Keratinocyte (primary cell): ENCODE results near the gene KPNA1. TPM values are rescaled to one million over a fixed set of nuclear protein-coding genes. Genes with fewer than 3 reads are reported as not detected.

Source experiments
- DNase-seq: peaks from one replicate; pipeline ENCODE4 v3.0.0-alpha.2; 2011; ENCODE audit warnings: low read depth, missing footprints, low spot score
- FAIRE-seq: peaks from 2 replicates; lab custom pipeline; 2011; peaks lifted over from hg19 to GRCh38; lab: Jason Lieb, UNC
- H2AFZ ChIP-seq: 2 replicates; pipeline ENCODE4 v1.6.0; 2012; ENCODE audit warnings: low read length, control low read depth, inconsistent platforms; ENCODE audit not compliant: control insufficient read depth
- H3K27ac ChIP-seq: 2 replicates; pipeline ENCODE4 v1.5.1; 2011; ENCODE audit warnings: low read length; ENCODE audit not compliant: control insufficient read depth, insufficient read depth
- H3K27me3 ChIP-seq: 3 replicates; pipeline ENCODE4 v1.6.0; 2011; ENCODE audit warnings: low read length; ENCODE audit not compliant: control insufficient read depth, insufficient read depth; ENCODE audit errors: extremely low read depth
- H3K36me3 ChIP-seq, 2 experiments: 2 replicates in 1 of 2; 3 replicates in 1 of 2; pipeline ENCODE4 v1.5.1; 2011; ENCODE audit warnings: low read length in 2 of 2, mild to moderate bottlenecking in 1 of 2; ENCODE audit not compliant: control insufficient read depth in 2 of 2, insufficient read depth in 2 of 2; ENCODE audit errors: extremely low read depth in 1 of 2
- H3K4me1 ChIP-seq: 3 replicates; pipeline ENCODE4 v1.5.1; 2011; ENCODE audit warnings: low read length; ENCODE audit not compliant: control insufficient read depth, insufficient read depth; ENCODE audit errors: extremely low read depth
- H3K4me2 ChIP-seq: 3 replicates; pipeline ENCODE4 v1.6.0; 2011; ENCODE audit warnings: low read depth, low read length; ENCODE audit not compliant: control insufficient read depth, insufficient read depth; ENCODE audit errors: extremely low read depth
- H3K4me3 ChIP-seq, 3 experiments: fragments of 200-600 bp in 1 of 3; sonication (generic) in 1 of 3; 2 replicates in 2 of 3; 3 replicates in 1 of 3; pipeline ENCODE4 v1.5.1; 2011 to 2016; ENCODE audit warnings: low read length in 3 of 3, mild to moderate bottlenecking in 3 of 3, control low read depth in 2 of 3, inconsistent platforms in 1 of 3, low read depth in 1 of 3, mixed read lengths in 1 of 3, mixed run types in 1 of 3, moderate library complexity in 1 of 3; ENCODE audit not compliant: control insufficient read depth in 2 of 3, insufficient read depth in 2 of 3; ENCODE audit errors: extremely low read depth in 1 of 3
- H3K79me2 ChIP-seq: 2 replicates; pipeline ENCODE4 v1.6.0; 2012; ENCODE audit warnings: low read length; ENCODE audit not compliant: control insufficient read depth, insufficient read depth
- H3K9ac ChIP-seq: 3 replicates; pipeline ENCODE4 v1.6.0; 2011; ENCODE audit warnings: low read length; ENCODE audit not compliant: control insufficient read depth, insufficient read depth; ENCODE audit errors: extremely low read depth
- H3K9me1 ChIP-seq: 3 replicates; pipeline ENCODE4 v1.6.0; 2011; ENCODE audit warnings: low read length; ENCODE audit not compliant: control insufficient read depth, insufficient read depth; ENCODE audit errors: extremely low read depth
- H3K9me3 ChIP-seq: 2 replicates; pipeline ENCODE4 v1.5.1; 2012; ENCODE audit warnings: low read depth, low read length; ENCODE audit not compliant: control insufficient read depth
- H4K20me1 ChIP-seq: 3 replicates; pipeline ENCODE4 v1.6.0; 2011; ENCODE audit warnings: low read length; ENCODE audit not compliant: control insufficient read depth, insufficient read depth; ENCODE audit errors: extremely low read depth
- CTCF ChIP-seq, 3 experiments: IDR thresholded peaks in 1 of 3; conservative IDR thresholded peaks in 1 of 3; optimal IDR thresholded peaks in 1 of 3; 2 replicates in 2 of 3; 3 replicates in 1 of 3; pipeline versions ENCODE3 to v1.5.1; 2011; ENCODE audit warnings: low read length in 3 of 3, mild to moderate bottlenecking in 3 of 3, moderate library complexity in 2 of 3, control low read depth in 1 of 3, inconsistent platforms in 1 of 3; ENCODE audit not compliant: insufficient read depth in 2 of 3; ENCODE audit errors: extremely low read depth in 1 of 3
- EZH2 ChIP-seq: IDR thresholded peaks from one replicate; pipeline ENCODE4 v1.6.1; 2012; ENCODE audit warnings: inconsistent platforms, mild to moderate bottlenecking, low read length, moderate library complexity
- dilution Hi-C: fragments of 300-500 bp; cut with MboI; formaldehyde crosslinking; loops from one replicate; pipeline ENCODE4 v1.7.0; 2020; ENCODE audit warnings: low sequenced_read_pairs; ENCODE audit not compliant: extremely low pct_ligation_motif_present
- polyA plus RNA-seq, 5 experiments: library from polyadenylated mRNA; depleted of rRNA in 3 of 5; stranded (reverse) in 3 of 5; stranded (forward) in 1 of 5; unstranded in 1 of 5; fragments of >200 nt; gene quantifications; 1 replicate in 1 of 5; 2 replicates in 3 of 5; 3 replicates in 1 of 5; pipeline versions ENCODE4 v1.2.1 to v1.2.3, GENCODE V29; 2011 to 2012; ENCODE audit warnings: missing spikeins in 2 of 5, low read depth in 1 of 5, low replicate concordance in 1 of 5

KPNA1 gene
- polyA plus RNA-seq, 1 donor (not counting 4 experiments of a cell fraction or from before 2014, with no cell fraction given), result 66.7 TPM

- H4K20me1 ChIP-seq, result peaks cover 8% of the 10 kb centered on the region
- H3K4me3 ChIP-seq, result no peak overlapping the region
- no peak overlapping the region for H3K4me2 ChIP-seq
- H2AFZ ChIP-seq, result no peak overlapping the region
- no peaks in the 10 kb centered on the region for H3K9me1 ChIP-seq
- peaks cover 36% of the 10 kb centered on the region for H3K79me2 ChIP-seq
- TF ChIP-seq CTCF (optimal IDR thresholded peaks at IDR 0.05 in 1 of 3, IDR thresholded peaks at IDR 0.05 in 1 of 3, conservative IDR thresholded peaks at IDR 0.05 in 1 of 3; ENCODE audit: extremely low read depth in 1 of 3, insufficient read depth in 2 of 3, low read length in 3 of 3) (no peak), EZH2 (no peak)
- no peak for FAIRE-seq
- H3K4me1 ChIP-seq, result peaks cover 33% of the 10 kb centered on the region
- H3K27ac ChIP-seq, result peak overlapping the region; percentile 54
- H3K9ac ChIP-seq, result no peak overlapping the region
- DNase-seq, result no peak
- dilution Hi-C loops, result no loop called here
- H3K9me3 ChIP-seq, result no peaks in the 10 kb centered on the region
- peaks cover 0 to 1% of the 10 kb centered on the region in 2 experiments for H3K36me3 ChIP-seq
- no peaks in the 10 kb centered on the region for H3K27me3 ChIP-seq
These were observed 16.6 kb downstream of the KPNA1 start for GRCh38 chr3:122498152-122498551.

- no peak for TF ChIP-seq EZH2
- TF ChIP-seq CTCF (optimal IDR thresholded peaks at IDR 0.05 in 1 of 3, IDR thresholded peaks at IDR 0.05 in 1 of 3, conservative IDR thresholded peaks at IDR 0.05 in 1 of 3; ENCODE audit: extremely low read depth in 1 of 3, insufficient read depth in 2 of 3, low read length in 3 of 3), result no peak
- peak; percentile 89 for FAIRE-seq
- Histone ChIP-seq H2AFZ (no peak overlapping the region), H3K4me1 (peaks cover 35% of the 10 kb centered on the region), H3K27ac (peak overlapping the region; percentile 54), H4K20me1 (peaks cover 6% of the 10 kb centered on the region), H3K9me3 (no peaks in the 10 kb centered on the region), H3K9ac (no peak overlapping the region), H3K4me2 (peak overlapping the region; percentile 22), H3K79me2 (peaks cover 35% of the 10 kb centered on the region), H3K36me3 (peaks cover 0 to 4% of the 10 kb centered on the region in 2 experiments), H3K4me3 (no peak overlapping the region), H3K27me3 (no peaks in the 10 kb centered on the region), H3K9me1 (no peaks in the 10 kb centered on the region)
- no peak for DNase-seq
- dilution Hi-C loops, result no loop called here
These were observed 17.3 kb downstream of the KPNA1 start for GRCh38 chr3:122497425-122497824.
